Cardiac fibroblast (primary cell): ENCODE data around the gene WASF3.

Source experiments
- DNase-seq, 2 donors: peaks; one replicate each; pipeline versions ENCODE4 v3.0.0 to v3.0.0-alpha.2; 2010; ENCODE audit warnings: low read depth in 2 of 2
- H3K4me3 ChIP-seq, 2 donors: replicated peaks in 1 of 2; 1 replicate in 1 of 2; 2 replicates in 1 of 2; pipeline ENCODE4 v1.5.1; 2011; ENCODE audit warnings: low read depth in 2 of 2, low read length in 2 of 2, mild to moderate bottlenecking in 2 of 2, moderate library complexity in 1 of 2
- CTCF ChIP-seq: IDR thresholded peaks from one replicate; pipeline ENCODE4 v1.5.1; 2011; ENCODE audit warnings: low read depth, mild to moderate bottlenecking, low read length, inconsistent platforms

WASF3 gene

GRCh38 chr13:26518451-26518959 lies 39.0 kb upstream of the WASF3 start:
- no peak for TF ChIP-seq CTCF
- DNase-seq = no peak
- H3K4me3 ChIP-seq = no peak overlapping the region

GRCh38 chr13:26522571-26522970 lies 34.9 kb upstream of the WASF3 start:
- DNase-seq = no peak
- no peak overlapping the region for H3K4me3 ChIP-seq
- no peak for TF ChIP-seq CTCF

- DNase-seq = no peak
- TF ChIP-seq CTCF = no peak
- no peak overlapping the region for H3K4me3 ChIP-seq
Measured at GRCh38 chr13:26523007-26523406, 34.5 kb upstream of the WASF3 start.

- DNase-seq = no peak
- no peak overlapping the region for H3K4me3 ChIP-seq
- no peak for TF ChIP-seq CTCF
Measured at GRCh38 chr13:26525528-26525927, 32.0 kb upstream of the WASF3 start.

- no peak for DNase-seq
- TF ChIP-seq CTCF = no peak
- H3K4me3 ChIP-seq = no peak overlapping the region
Measured at GRCh38 chr13:26526702-26527216, 30.7 kb upstream of the WASF3 start.

- H3K4me3 ChIP-seq = no peak overlapping the region
- no peak for DNase-seq
- TF ChIP-seq CTCF = no peak
Measured at GRCh38 chr13:26528527-26528926, 29.0 kb upstream of the WASF3 start.

GRCh38 chr13:26529441-26529840 lies 28.0 kb upstream of the WASF3 start:
- TF ChIP-seq CTCF = no peak
- H3K4me3 ChIP-seq = no peak overlapping the region
- peak; percentile 67 to 71 for DNase-seq
